HL-60 (cell line): ENCODE data around the gene ERBIN.

ENCODE experiments used
- CTCF ChIP-seq: IDR thresholded peaks from one replicate; pipeline ENCODE4 v1.5.1; 2011; ENCODE audit warnings: low read length, control low read depth, inconsistent platforms; ENCODE audit not compliant: insufficient read depth
- GABPA ChIP-seq: IDR thresholded peaks from 2 replicates; pipeline ENCODE4 v1.6.1; 2012; ENCODE audit warnings: low read depth
- POLR2AphosphoS5 ChIP-seq: IDR thresholded peaks from 2 replicates; pipeline ENCODE4 v1.6.1; 2012; ENCODE audit warnings: low read depth
- REST ChIP-seq: IDR thresholded peaks from 2 replicates; pipeline ENCODE4 v1.6.1; 2012; ENCODE audit warnings: low read depth; ENCODE audit not compliant: insufficient replicate concordance
- SPI1 ChIP-seq: IDR thresholded peaks from 2 replicates; pipeline ENCODE4 v1.6.1; 2012; ENCODE audit warnings: low read depth, mild to moderate bottlenecking, borderline replicate concordance

- TF ChIP-seq CTCF = no peak
- TF ChIP-seq REST = no peak
- TF ChIP-seq SPI1 = no peak
- no peak for TF ChIP-seq POLR2AphosphoS5
- no peak for TF ChIP-seq GABPA
These were observed 20.1 kb upstream of the ERBIN start for GRCh38 chr5:65906256-65906655.
